ENCODE data around the gene TNF.

TNF gene

GRCh38 chr6:31575335-31575901, at the start of gene TNF:
Gene TNF (plus strand): TSS chr6:31575565. CDS start chr6:31575742, 177 bp downstream.
- peak; percentile 79 to 82 for DNase-seq (ENCODE audit: low read depth in 2 of 2)

- DNase-seq (ENCODE audit: low read depth in 2 of 2) = no peak
These were observed 49.3 kb upstream of the TNF start for GRCh38 chr6:31525932-31526591.

- no peak for DNase-seq (ENCODE audit: low read depth in 2 of 2)
These were observed 47.0 kb upstream of the TNF start for GRCh38 chr6:31528307-31528777.

GRCh38 chr6:31528821-31529328, 46.5 kb upstream of the TNF start, which contains the start of gene MCCD1:
Gene MCCD1 (plus strand): TSS chr6:31528962. CDS start chr6:31529015, 53 bp downstream.
- no peak for DNase-seq (ENCODE audit: low read depth in 2 of 2)

GRCh38 chr6:31529329-31530150, 45.8 kb upstream of the TNF start:
- DNase-seq (ENCODE audit: low read depth in 2 of 2) = no peak

GRCh38 chr6:31530659-31531058, 44.7 kb upstream of the TNF start:
- no peak for DNase-seq (ENCODE audit: low read depth in 2 of 2)

- no peak for DNase-seq (ENCODE audit: low read depth in 2 of 2)
These were observed 44.2 kb upstream of the TNF start for GRCh38 chr6:31531162-31531561.

- DNase-seq (ENCODE audit: low read depth in 2 of 2) = no peak
These were observed 43.4 kb upstream of the TNF start for GRCh38 chr6:31531771-31532643.

GRCh38 chr6:31532644-31533454, 42.5 kb upstream of the TNF start:
- DNase-seq (ENCODE audit: low read depth in 2 of 2) = no peak

- DNase-seq (ENCODE audit: low read depth in 2 of 2) = no peak
These were observed 41.9 kb upstream of the TNF start for GRCh38 chr6:31533455-31533841.

- DNase-seq (ENCODE audit: low read depth in 2 of 2) = no peak
These were observed 41.4 kb upstream of the TNF start for GRCh38 chr6:31534011-31534410.

GRCh38 chr6:31534521-31535040, 40.8 kb upstream of the TNF start:
- DNase-seq (ENCODE audit: low read depth in 2 of 2) = no peak

- no peak for DNase-seq (ENCODE audit: low read depth in 2 of 2)
These were observed 39.6 kb upstream of the TNF start for GRCh38 chr6:31535538-31536324.

GRCh38 chr6:31538805-31539400, 36.5 kb upstream of the TNF start:
- no peak for DNase-seq (ENCODE audit: low read depth in 2 of 2)

- DNase-seq (ENCODE audit: low read depth in 2 of 2) = no peak
These were observed 34.7 kb upstream of the TNF start for GRCh38 chr6:31540640-31541039.

- peak in 1 of 2 donors; percentile 37 for DNase-seq (ENCODE audit: low read depth in 2 of 2)
These were observed 34.2 kb upstream of the TNF start for GRCh38 chr6:31541059-31541657.

- DNase-seq (ENCODE audit: low read depth in 2 of 2) = peak; percentile 89 to 91
These were observed 33.5 kb upstream of the TNF start, which contains the start of gene DDX39B for GRCh38 chr6:31541658-31542521. Gene DDX39B (minus strand): TSS chr6:31542003. CDS start chr6:31540532, 1,471 bp downstream.

- DNase-seq (ENCODE audit: low read depth in 2 of 2) = no peak
These were observed 31.7 kb upstream of the TNF start for GRCh38 chr6:31543639-31544038.
